ENCODE data around the gene NR2E1.

NR2E1 gene

GRCh38 chr6:108156180-108156937 lies 9.5 kb upstream of the NR2E1 start:
- no peak for DNase-seq (ENCODE audit: low spot score)

- no peak for DNase-seq (ENCODE audit: low spot score)
Measured at GRCh38 chr6:108156938-108157233, 8.9 kb upstream of the NR2E1 start.

- no peak for DNase-seq (ENCODE audit: low spot score)
Measured at GRCh38 chr6:108157234-108157980, 8.4 kb upstream of the NR2E1 start.

- DNase-seq (ENCODE audit: low spot score) = no peak
Measured at GRCh38 chr6:108157981-108158525, 7.8 kb upstream of the NR2E1 start.

- DNase-seq (ENCODE audit: low spot score) = no peak
Measured at GRCh38 chr6:108159981-108160380, 5.8 kb upstream of the NR2E1 start.

- no peak for DNase-seq (ENCODE audit: low spot score)
Measured at GRCh38 chr6:108161724-108162282, 4.0 kb upstream of the NR2E1 start.

- no peak for DNase-seq (ENCODE audit: low spot score)
Measured at GRCh38 chr6:108163267-108163643, 2.6 kb upstream of the NR2E1 start.

- no peak for DNase-seq (ENCODE audit: low spot score)
Measured at GRCh38 chr6:108163644-108164542, 1.9 kb upstream of the NR2E1 start.

GRCh38 chr6:108164543-108164814 lies 1.3 kb upstream of the NR2E1 start:
- no peak for DNase-seq (ENCODE audit: low spot score)

GRCh38 chr6:108164815-108165706 lies 761 bp upstream of the NR2E1 start:
- no peak for DNase-seq (ENCODE audit: low spot score)

- DNase-seq (ENCODE audit: low spot score) = no peak
Measured at GRCh38 chr6:108166664-108167448, 1.0 kb downstream of the NR2E1 start.

GRCh38 chr6:108167449-108168089 lies 1.7 kb downstream of the NR2E1 start:
- DNase-seq (ENCODE audit: low spot score) = no peak

GRCh38 chr6:108168090-108168463 lies 2.3 kb downstream of the NR2E1 start:
- DNase-seq (ENCODE audit: low spot score) = no peak

GRCh38 chr6:108168501-108169463 lies 3.0 kb downstream of the NR2E1 start:
- no peak for DNase-seq (ENCODE audit: low spot score)

GRCh38 chr6:108169464-108170331 lies 3.9 kb downstream of the NR2E1 start:
- no peak for DNase-seq (ENCODE audit: low spot score)

- no peak for DNase-seq (ENCODE audit: low spot score)
Measured at GRCh38 chr6:108170332-108171290, 4.8 kb downstream of the NR2E1 start.

All from AG08396 (cell line).